LNCaP clone FGC (cell line): Measurements from ENCODE around the gene ZNF385B.

Experiments used
- DNase-seq: peaks from one replicate; pipeline ENCODE4 v3.0.0-alpha.2; 2011; ENCODE audit warnings: low read depth
- H3K4me3 ChIP-seq: 2 replicates; pipeline ENCODE4 v1.5.1; 2011; ENCODE audit warnings: mild to moderate bottlenecking, low read depth, low read length, control low read depth
- CTCF ChIP-seq: IDR thresholded peaks from 2 replicates; pipeline ENCODE4 v1.5.1; 2012; ENCODE audit warnings: mild to moderate bottlenecking; ENCODE audit not compliant: control insufficient read depth, insufficient read depth; ENCODE audit errors: extremely low read depth

ZNF385B gene

GRCh38 chr2:179579800-179580199, 281.6 kb downstream of the ZNF385B start:
- no peak overlapping the region for H3K4me3 ChIP-seq
- peak; percentile 54 for DNase-seq
- TF ChIP-seq CTCF, result no peak

GRCh38 chr2:179578171-179578916, 283.1 kb downstream of the ZNF385B start:
- TF ChIP-seq CTCF, result no peak
- no peak for DNase-seq
- no peak overlapping the region for H3K4me3 ChIP-seq

- DNase-seq, result peak; percentile 96
- peak overlapping the region; percentile 24; the same call in 1 of the 2 replicates for H3K4me3 ChIP-seq
- no peak for TF ChIP-seq CTCF
Observed at GRCh38 chr2:179574061-179574519, 287.3 kb downstream of the ZNF385B start.

GRCh38 chr2:179572544-179572943, 288.9 kb downstream of the ZNF385B start:
- H3K4me3 ChIP-seq, result no peak overlapping the region
- no peak for TF ChIP-seq CTCF
- DNase-seq, result no peak

- no peak overlapping the region for H3K4me3 ChIP-seq
- TF ChIP-seq CTCF, result no peak
- no peak for DNase-seq
Observed at GRCh38 chr2:179571721-179572120, 289.7 kb downstream of the ZNF385B start.

- H3K4me3 ChIP-seq, result no peak overlapping the region
- DNase-seq, result no peak
- TF ChIP-seq CTCF, result no peak
Observed at GRCh38 chr2:179571252-179571651, 290.2 kb downstream of the ZNF385B start.

- DNase-seq, result no peak
Observed at GRCh38 chr2:179569831-179570233, 291.6 kb downstream of the ZNF385B start.

More at GRCh38 chr2:179569831-179570233, 291.6 kb downstream of the ZNF385B start:
- H3K4me3 ChIP-seq, result no peak overlapping the region
- no peak for TF ChIP-seq CTCF
